ENCODE measurements around the gene SNRNP48.
A peak's percentile ranks its signal among the peaks of the same experiment; 100 is the strongest.

Gene SNRNP48

GRCh38 chr6:7589949-7590917 is at the start of gene SNRNP48:
Gene SNRNP48 (plus strand): TSS chr6:7590198. CDS start chr6:7590258, 60 bp downstream.
- DNase-seq, result peak; percentile 88 to 93

DNA sequence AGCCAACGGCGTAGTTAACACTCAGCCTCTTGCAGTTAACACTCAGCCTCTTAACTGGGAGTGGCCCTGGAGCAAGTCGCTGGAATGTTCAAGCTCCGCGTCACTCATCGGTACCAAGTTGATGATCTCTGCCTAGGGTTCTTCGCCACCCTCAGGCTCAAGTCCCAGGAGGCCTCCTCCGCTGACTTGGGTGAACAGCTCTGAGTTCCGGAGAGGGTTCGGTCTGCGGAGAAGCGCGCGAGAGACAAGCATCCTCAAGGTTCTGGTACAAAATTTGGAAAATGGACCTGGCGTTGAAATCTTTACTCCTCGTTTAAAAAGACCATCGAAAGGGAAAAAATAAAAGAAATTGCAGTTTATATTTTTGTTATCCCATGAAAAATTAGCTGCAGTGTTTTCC is 49.4 kb upstream of the SNRNP48 start:
- no peak for DNase-seq

DNA sequence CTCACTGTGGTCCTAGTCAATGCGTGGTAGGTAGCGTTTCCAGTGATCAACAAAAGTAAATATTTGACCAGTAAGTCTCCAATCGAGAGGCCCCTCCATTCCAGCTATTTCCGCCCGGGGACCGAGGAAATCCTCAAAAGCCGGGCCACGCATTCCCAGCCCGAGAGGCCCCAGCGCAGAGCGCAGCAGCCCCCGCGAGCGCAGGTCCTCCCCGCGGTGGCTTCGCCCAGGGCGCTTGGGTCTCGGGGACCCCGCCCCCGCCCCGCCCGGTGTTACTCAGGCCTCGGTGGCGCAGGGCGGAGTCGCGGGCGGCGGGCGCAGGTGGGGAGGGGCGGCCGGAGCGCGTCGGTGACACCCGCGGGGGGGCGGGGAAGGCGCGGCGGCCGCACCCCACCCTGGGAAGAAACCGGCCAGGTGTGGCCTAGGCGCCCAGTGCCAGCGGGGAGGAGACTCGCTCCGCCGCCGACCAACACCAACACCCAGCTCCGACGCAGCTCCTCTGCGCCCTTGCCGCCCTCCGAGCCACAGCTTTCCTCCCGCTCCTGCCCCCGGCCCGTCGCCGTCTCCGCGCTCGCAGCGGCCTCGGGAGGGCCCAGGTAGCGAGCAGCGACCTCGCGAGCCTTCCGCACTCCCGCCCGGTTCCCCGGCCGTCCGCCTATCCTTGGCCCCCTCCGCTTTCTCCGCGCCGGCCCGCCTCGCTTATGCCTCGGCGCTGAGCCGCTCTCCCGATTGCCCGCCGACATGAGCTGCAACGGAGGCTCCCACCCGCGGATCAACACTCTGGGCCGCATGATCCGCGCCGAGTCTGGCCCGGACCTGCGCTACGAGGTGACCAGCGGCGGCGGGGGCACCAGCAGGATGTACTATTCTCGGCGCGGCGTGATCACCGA is 48.6 kb upstream of the SNRNP48 start, which contains the start of gene DSP:
Gene DSP, plus strand, starts transcription at position 497 of the 890 bp plus-strand sequence. Its CDS starts 245 bp downstream, at position 742.
- DNase-seq, result no peak

- DNase-seq, result no peak
These were observed 47.7 kb upstream of the SNRNP48 start for GRCh38 chr6:7542065-7542873.

DNA sequence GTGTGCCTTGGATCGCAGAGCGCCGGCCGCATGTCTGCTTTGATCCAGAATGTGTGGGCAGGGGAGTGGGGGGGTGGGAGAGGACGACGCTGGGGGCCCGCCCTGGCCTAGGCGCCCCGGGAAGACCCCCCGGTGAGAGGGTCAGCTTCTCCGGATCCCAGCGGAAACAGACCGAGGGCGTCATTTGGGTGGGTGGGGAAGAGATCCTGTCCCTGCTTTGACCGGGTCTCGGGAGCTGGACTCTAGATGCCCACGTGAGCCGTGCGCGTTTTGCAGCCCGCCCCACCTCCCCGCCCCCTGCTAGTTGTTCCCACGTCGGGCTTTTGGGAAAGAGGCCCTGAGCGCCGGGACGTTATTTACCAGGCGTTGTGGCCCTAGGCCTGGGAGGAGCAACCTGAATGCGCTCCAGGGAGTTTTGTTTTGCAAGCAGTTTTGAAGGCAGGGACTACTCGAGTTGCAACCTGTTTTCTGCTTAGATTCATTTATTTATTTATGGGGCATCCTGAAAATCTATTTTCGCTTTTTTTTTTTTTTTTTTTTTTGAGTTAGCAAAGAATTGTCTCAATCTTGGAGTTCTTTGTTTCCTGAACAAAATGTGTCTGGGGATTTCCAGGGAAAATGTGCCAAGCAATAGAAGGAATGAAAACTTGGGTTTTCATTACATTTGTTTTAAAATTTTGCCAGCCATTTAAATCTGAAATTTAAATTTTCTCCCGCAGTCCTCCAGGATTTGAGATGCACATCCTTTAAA is 46.9 kb upstream of the SNRNP48 start:
- peak in 1 of 2 experiments; percentile 11 for DNase-seq

- DNase-seq, result no peak
These were observed 46.1 kb upstream of the SNRNP48 start for GRCh38 chr6:7543789-7544424.

- no peak for DNase-seq
These were observed 45.4 kb upstream of the SNRNP48 start for GRCh38 chr6:7544597-7544996.

GRCh38 chr6:7545316-7546019 is 44.5 kb upstream of the SNRNP48 start:
- DNase-seq, result no peak

- no peak for DNase-seq
These were observed 44.0 kb upstream of the SNRNP48 start for GRCh38 chr6:7546020-7546369.

- no peak for DNase-seq
These were observed 43.6 kb upstream of the SNRNP48 start for GRCh38 chr6:7546383-7546782.

DNA sequence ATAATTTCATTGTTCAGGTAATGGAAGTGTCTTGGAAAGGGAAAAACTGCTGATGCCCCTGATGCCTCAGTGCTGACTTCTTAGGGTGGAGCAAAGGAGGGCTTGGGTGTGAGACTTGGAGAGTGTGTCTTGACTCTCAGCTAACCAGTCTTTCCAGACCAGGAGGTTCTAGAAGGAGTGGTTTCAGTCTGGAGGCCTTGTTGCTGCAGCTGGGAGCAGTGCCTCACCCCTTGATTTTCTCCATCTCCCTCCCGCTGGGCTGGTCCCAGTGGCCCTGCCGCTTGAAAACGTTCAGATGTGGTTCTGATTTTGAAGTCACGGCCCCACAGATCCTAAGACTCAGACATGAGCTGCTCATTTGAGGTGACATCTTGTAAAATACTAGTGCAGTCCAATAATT is 43.1 kb upstream of the SNRNP48 start:
- DNase-seq, result no peak

DNA sequence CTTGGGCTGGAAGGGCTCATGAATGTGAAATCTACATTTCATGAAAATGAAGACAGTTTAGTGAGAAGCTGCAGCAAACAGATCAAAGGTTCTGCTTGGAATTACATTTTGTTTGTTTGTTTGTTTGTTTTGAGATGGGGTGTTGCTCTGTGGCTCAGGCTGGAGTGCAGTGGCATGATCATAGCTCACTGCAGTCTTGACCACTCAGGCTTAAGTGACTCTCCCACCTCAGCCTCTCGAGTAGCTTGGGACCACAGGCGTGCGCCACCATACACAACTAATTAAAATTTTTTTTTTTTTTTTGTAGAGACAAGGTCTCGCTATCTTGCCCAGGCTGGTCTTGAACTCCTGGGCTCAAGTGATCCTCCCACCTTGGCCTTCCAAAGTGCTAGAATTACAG is 42.7 kb upstream of the SNRNP48 start:
- DNase-seq, result no peak

- no peak for DNase-seq
These were observed 39.6 kb upstream of the SNRNP48 start for GRCh38 chr6:7550433-7550801.

DNA sequence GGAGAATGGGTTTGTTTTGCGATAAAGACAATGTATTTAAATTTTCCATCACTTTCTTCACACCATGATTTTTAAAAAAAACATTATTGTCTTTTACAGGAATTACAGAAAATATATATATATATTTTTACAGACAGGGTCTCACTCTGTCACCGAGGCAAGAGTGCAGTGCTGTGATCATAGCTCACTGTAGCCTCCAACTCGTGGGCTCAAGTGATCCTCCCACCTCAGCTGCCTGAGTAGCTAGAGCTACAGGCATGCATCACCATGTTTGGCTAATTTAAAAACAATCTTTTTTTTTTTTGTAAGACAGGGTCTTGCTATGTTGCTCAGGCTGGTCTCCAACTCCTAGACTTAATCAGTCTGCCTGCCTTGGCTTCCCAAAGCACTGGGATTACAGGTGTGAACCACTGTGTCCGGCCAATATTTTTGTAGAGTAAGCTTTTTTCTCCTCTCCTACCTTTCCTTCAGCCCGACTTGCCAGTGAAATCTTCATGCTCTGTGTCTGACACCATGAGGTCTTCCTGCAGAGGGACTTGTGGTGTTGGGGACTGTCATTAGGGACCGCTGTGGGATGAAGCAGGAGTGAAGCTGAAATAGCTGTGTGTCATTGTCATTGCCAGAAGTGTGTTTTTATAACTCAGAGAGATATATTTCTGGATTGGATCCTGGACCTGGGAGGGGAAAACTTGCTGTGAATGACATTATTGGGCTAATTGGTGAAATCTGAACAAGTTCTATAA is 35.3 kb upstream of the SNRNP48 start:
- DNase-seq, result no peak

GRCh38 chr6:7555671-7556070 is 34.3 kb upstream of the SNRNP48 start:
- no peak for DNase-seq

DNA sequence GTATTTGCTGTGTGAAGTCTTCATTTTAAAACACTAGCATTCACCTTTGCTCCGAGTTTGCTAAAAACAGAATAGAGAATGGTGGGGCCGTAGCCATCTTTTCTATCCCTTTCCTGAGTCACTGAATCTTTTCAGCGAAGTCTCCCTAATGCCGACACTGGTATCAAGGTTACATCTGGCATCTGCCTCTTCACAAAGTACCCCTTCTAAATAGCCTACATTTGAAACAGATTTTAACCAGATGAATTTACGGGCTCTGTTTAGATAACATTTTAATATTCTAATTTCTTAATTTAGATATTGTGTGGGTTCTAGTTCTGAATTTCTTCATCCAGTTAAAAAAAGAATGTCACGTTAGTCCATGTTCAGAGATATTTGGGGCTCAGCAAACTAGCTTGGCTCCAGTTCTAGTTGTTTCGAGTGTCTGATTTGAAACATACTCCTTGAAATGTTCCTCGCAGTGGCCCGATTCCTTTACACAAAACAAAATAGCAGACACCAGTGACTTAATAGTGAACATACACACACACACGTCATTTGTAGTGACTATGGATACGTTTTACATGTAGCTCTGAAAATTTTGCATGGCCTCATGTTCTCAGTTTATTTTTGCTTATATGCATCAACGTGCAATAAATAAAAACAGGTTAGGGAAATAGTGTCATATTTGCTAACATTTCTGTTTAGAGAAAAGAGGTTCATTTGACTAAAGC is 33.4 kb upstream of the SNRNP48 start:
- no peak for DNase-seq

DNA sequence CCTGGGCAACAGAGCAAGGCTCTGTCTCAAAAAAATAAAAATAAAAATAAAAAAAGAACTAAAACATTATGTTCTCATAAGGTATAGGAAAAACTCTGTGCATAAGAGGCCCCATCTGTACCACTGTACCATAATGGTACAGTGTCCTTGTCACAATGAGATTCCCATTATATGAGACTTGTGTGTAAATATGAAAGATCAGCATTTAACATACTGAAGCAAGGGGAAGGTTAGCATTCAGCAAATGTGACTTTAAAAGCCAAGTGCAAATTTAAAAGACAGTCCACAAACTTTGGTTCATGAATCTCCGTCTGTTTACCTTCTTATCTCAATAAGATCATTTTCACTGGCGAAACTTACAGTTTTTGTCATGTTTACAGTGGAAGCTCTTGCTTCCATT is 32.3 kb upstream of the SNRNP48 start:
- DNase-seq, result no peak

- DNase-seq, result no peak
These were observed 31.2 kb upstream of the SNRNP48 start for GRCh38 chr6:7558781-7559180.

GRCh38 chr6:7559196-7559595 is 30.8 kb upstream of the SNRNP48 start:
- DNase-seq, result no peak
